HepG2 (cell line): Measurements from ENCODE around the gene ZNF511. TPM values are rescaled to one million over a fixed set of nuclear protein-coding genes. Genes with fewer than 3 reads are reported as not detected.

Experiments
- ATAC-seq: fragments of 200-7000 bp; cut with Tn5 transposase; 3 replicates; pipeline ENCODE4 v1.9.1; 2020; ENCODE audit warnings: mild to moderate bottlenecking, moderate library complexity
- BruUV-seq: library from RNA; stranded (reverse); fragments of 400-500 nt; replicated peaks from 2 replicates; lab custom pipeline; 2021; lab: Mats Ljungman, UMichigan
- CTCF ChIA-PET: fragments of 300-600 bp; formaldehyde crosslinking; extraction: SDS; loops from one replicate; lab custom pipeline; 2021; ENCODE audit warnings: low total read pairs, inconsistent platforms, low intra/inter-chr PET ratio; lab: Yijun Ruan, JAX
- POLR2A ChIA-PET: fragments of 350-600 bp; sonication (Branson Sonifier 250); formaldehyde crosslinking; loops from one replicate; lab custom pipeline; 2020; ENCODE audit warnings: antibody characterized with exemption, inconsistent platforms; lab: Yijun Ruan, JAX
- DNase-seq: peaks from one replicate; pipeline ENCODE4 v3.0.0-alpha.2; 2015; ENCODE audit warnings: low spot score
- FAIRE-seq: peaks from 3 replicates; lab custom pipeline; 2011; peaks lifted over from hg19 to GRCh38; lab: Jason Lieb, UNC
- H2AFZ ChIP-seq: one replicate; pipeline ENCODE4 v1.6.1; 2011; ENCODE audit warnings: low read length, inconsistent platforms
- H3K27ac ChIP-seq: fragments of 300-600 bp; 3 replicates; pipeline ENCODE4 v1.8.0; 2011; ENCODE audit warnings: mixed run types, mild to moderate bottlenecking, mixed read lengths, low read length, inconsistent platforms; ENCODE audit not compliant: insufficient read depth; ENCODE audit errors: extremely low read length
- H3K27me3 ChIP-seq, 2 experiments: fragments of 200-600 bp in 1 of 2; 2 replicates in 1 of 2; 3 replicates in 1 of 2; pipeline versions ENCODE4 v1.6.0 to v1.8.0; 2011; ENCODE audit warnings: low read length in 2 of 2, mild to moderate bottlenecking in 2 of 2, moderate library complexity in 2 of 2, inconsistent platforms in 1 of 2; ENCODE audit not compliant: insufficient read depth in 2 of 2, control insufficient read depth in 1 of 2
- H3K36me3 ChIP-seq, 2 experiments: fragments of 200-600 bp in 1 of 2; replicated peaks in 1 of 2; 2 replicates in 1 of 2; 3 replicates in 1 of 2; pipeline versions ENCODE4 v1.5.1 to v1.8.0; 2011; ENCODE audit warnings: low read length in 2 of 2, inconsistent platforms in 1 of 2; ENCODE audit not compliant: insufficient read depth in 2 of 2, control insufficient read depth in 1 of 2
- H3K4me1 ChIP-seq: 2 replicates; pipeline ENCODE4 v1.5.1; 2012; ENCODE audit warnings: low read length, inconsistent platforms; ENCODE audit not compliant: insufficient read depth
- H3K4me2 ChIP-seq: 2 replicates; pipeline ENCODE4 v1.6.0; 2011; ENCODE audit warnings: low read depth, low read length, inconsistent platforms
- H3K4me3 ChIP-seq, 3 experiments: fragments of 200-600 bp in 1 of 3; sonication (generic), shearing (Covaris generic) in 1 of 3; replicated peaks in 1 of 3; 2 replicates each; pipeline ENCODE4 v1.5.1; 2011 to 2016; ENCODE audit warnings: low read length in 3 of 3, inconsistent platforms in 2 of 3, low read depth in 2 of 3, mild to moderate bottlenecking in 2 of 3, control low read depth in 1 of 3, mixed read lengths in 1 of 3; ENCODE audit not compliant: insufficient read depth in 1 of 3
- H3K79me2 ChIP-seq: one replicate; pipeline ENCODE4 v1.6.1; 2011; ENCODE audit warnings: low read length, inconsistent platforms; ENCODE audit not compliant: insufficient read depth
- H3K9ac ChIP-seq: 2 replicates; pipeline ENCODE4 v1.6.0; 2011; ENCODE audit warnings: mild to moderate bottlenecking, low read depth, low read length, inconsistent platforms; ENCODE audit not compliant: insufficient read depth
- H3K9me3 ChIP-seq: 2 replicates; pipeline ENCODE4 v1.5.1; 2012; ENCODE audit warnings: mild to moderate bottlenecking, low read length
- H4K20me1 ChIP-seq: 2 replicates; pipeline ENCODE4 v1.6.0; 2011; ENCODE audit warnings: inconsistent platforms, mild to moderate bottlenecking, low read length, moderate library complexity; ENCODE audit not compliant: insufficient read depth
- BORCS8-MEF2B ChIP-seq: sonication (generic); formaldehyde crosslinking; IDR thresholded peaks from 2 replicates; pipeline ENCODE4 v1.8.0; 2022; ENCODE audit warnings: mild to moderate bottlenecking, missing genetic modification reagents
- EED ChIP-seq: sonication (generic); formaldehyde crosslinking; IDR thresholded peaks from 2 replicates; pipeline ENCODE4 v1.5.0; 2020; ENCODE audit warnings: mild to moderate bottlenecking, missing genetic modification reagents
- KLF9 ChIP-seq: IDR thresholded peaks from 2 replicates; pipeline ENCODE4 v1.6.1; 2016; ENCODE audit warnings: low read depth
- ZNF121 ChIP-seq: sonication (generic); formaldehyde crosslinking; IDR thresholded peaks from 2 replicates; pipeline ENCODE4 v1.5.0; 2020; ENCODE audit warnings: mild to moderate bottlenecking, missing genetic modification reagents
- ZNF224 ChIP-seq: sonication (generic); formaldehyde crosslinking; IDR thresholded peaks from 2 replicates; pipeline ENCODE4 v1.5.0; 2020; ENCODE audit warnings: mild to moderate bottlenecking, missing genetic modification reagents
- ZNF367 ChIP-seq: sonication (generic); formaldehyde crosslinking; IDR thresholded peaks from 2 replicates; pipeline ENCODE4 v1.4.0; 2020; ENCODE audit warnings: missing genetic modification reagents, borderline replicate concordance
- ZNF430 ChIP-seq: sonication (generic); formaldehyde crosslinking; IDR thresholded peaks from 2 replicates; pipeline ENCODE4 v1.9.0; 2021; ENCODE audit warnings: mild to moderate bottlenecking, missing genetic modification reagents
- ZNF777 ChIP-seq: sonication (generic); formaldehyde crosslinking; IDR thresholded peaks from 2 replicates; pipeline ENCODE4 v1.4.0; 2020; ENCODE audit warnings: missing genetic modification reagents
- ZNF792 ChIP-seq: IDR thresholded peaks from 2 replicates; pipeline ENCODE4 v1.6.1; 2016
- ZNF878 ChIP-seq: sonication (generic); formaldehyde crosslinking; IDR thresholded peaks from 2 replicates; pipeline ENCODE4 v1.8.1; 2023; ENCODE audit warnings: mild to moderate bottlenecking, missing genetic modification reagents, moderate library complexity
- WGBS: methylation state at CpG from one replicate; pipeline ENCODE4 v1.1.6; 2017; ENCODE audit warnings: low lambda C conversion rate; 5-methylcytosine and 5-hydroxymethylcytosine counted together
- in situ Hi-C: cut with HindIII; loops from 2 replicates; pipeline ENCODE4 v1.10.0; 2017; ENCODE audit warnings: low pct_unique_long_range_greater_than_20kb; ENCODE audit not compliant: extremely low pct_ligation_motif_present
- intact Hi-C: fragments of 100-400 bp; cut with micrococcal nuclease; formaldehyde crosslinking; loops from one replicate; pipeline ENCODE4 v1.10.0; 2022; ENCODE audit not compliant: unreplicated experiment
- polyA plus RNA-seq, 8 experiments: library from polyadenylated mRNA; depleted of rRNA in 3 of 8; stranded (reverse) in 7 of 8; unstranded in 1 of 8; fragments of >200 nt; fragmentation: Illumina TruSeq in 4 of 8; extraction: Trizol in 4 of 8; gene quantifications; 2 replicates each; pipeline versions ENCODE4 v1.2.1 to v1.2.3, GENCODE V29; 2011 to 2016; ENCODE audit warnings: low read depth in 4 of 8, missing spikeins in 1 of 8, mixed read lengths in 1 of 8; ENCODE audit not compliant: insufficient read depth in 1 of 8
- total RNA-seq, 5 experiments: library from RNA; depleted of rRNA; stranded (reverse); fragments of >200 nt; fragmentation: Illumina TruSeq; extraction: Trizol; gene quantifications; 2 replicates each; pipeline ENCODE4 v1.2.3, GENCODE V29; 2016; ENCODE audit warnings: low read depth in 1 of 5
- TF ChIP-seq, protein P1 (sequence below): sonication (generic); formaldehyde crosslinking; IDR thresholded peaks from 2 replicates; pipeline ENCODE4 v1.4.0; 2020; ENCODE audit warnings: low read depth, missing genetic modification reagents
- TF ChIP-seq, protein P2 (sequence below): sonication (generic); formaldehyde crosslinking; IDR thresholded peaks from 2 replicates; pipeline ENCODE4 v1.8.0; 2022; ENCODE audit warnings: missing genetic modification reagents, mild to moderate bottlenecking, borderline replicate concordance
- TF ChIP-seq, protein P3 (sequence below): sonication (generic); formaldehyde crosslinking; IDR thresholded peaks from 2 replicates; pipeline ENCODE4 v1.4.0; 2020; ENCODE audit warnings: missing genetic modification reagents

ZNF511 gene
- total and polyA plus RNA-seq, 2 of the 13 experiments (the other 11 are each of a cell fraction or from before 2014, with no cell fraction given), result 35.6 to 66.4 TPM

DNA sequence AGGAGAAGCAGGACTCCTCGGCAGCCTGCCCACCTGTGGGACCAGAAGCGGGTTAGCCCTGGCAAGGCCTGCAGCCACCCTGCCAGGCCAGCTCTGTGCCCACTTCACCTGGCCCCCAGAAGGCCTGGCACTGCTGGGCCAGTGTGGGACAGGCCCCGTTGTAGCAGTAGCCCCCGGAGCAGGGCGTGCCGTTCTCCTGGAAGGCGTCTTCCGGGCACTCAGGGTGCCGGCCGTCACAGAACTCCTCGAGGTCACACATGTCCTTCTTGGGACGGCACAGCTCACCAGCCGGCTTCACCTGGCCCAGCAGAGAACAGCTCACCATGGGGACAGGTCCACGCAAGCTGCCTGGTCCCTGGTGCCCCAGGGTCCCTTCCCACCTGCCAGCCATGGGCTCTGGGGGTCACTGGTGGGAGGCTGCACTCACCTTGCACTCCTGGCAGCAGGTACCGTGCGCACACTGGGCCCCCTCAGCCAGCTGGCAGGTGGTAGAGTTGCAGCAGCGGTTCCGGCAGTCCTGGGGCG lies 37.9 kb upstream of the ZNF511 start (continued):
- TF ChIP-seq, protein P1, sequence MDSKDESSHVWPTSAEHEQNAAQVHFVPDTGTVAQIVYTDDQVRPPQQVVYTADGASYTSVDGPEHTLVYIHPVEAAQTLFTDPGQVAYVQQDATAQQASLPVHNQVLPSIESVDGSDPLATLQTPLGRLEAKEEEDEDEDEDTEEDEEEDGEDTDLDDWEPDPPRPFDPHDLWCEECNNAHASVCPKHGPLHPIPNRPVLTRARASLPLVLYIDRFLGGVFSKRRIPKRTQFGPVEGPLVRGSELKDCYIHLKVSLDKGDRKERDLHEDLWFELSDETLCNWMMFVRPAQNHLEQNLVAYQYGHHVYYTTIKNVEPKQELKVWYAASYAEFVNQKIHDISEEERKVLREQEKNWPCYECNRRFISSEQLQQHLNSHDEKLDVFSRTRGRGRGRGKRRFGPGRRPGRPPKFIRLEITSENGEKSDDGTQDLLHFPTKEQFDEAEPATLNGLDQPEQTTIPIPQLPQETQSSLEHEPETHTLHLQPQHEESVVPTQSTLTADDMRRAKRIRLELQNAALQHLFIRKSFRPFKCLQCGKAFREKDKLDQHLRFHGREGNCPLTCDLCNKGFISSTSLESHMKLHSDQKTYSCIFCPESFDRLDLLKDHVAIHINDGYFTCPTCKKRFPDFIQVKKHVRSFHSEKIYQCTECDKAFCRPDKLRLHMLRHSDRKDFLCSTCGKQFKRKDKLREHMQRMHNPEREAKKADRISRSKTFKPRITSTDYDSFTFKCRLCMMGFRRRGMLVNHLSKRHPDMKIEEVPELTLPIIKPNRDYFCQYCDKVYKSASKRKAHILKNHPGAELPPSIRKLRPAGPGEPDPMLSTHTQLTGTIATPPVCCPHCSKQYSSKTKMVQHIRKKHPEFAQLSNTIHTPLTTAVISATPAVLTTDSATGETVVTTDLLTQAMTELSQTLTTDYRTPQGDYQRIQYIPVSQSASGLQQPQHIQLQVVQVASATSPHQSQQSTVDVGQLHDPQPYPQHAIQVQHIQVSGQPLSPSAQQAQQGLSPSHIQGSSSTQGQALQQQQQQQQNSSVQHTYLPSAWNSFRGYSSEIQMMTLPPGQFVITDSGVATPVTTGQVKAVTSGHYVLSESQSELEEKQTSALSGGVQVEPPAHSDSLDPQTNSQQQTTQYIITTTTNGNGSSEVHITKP (CRISPR knock-in tag), result no peak
- TF ChIP-seq, protein P2, sequence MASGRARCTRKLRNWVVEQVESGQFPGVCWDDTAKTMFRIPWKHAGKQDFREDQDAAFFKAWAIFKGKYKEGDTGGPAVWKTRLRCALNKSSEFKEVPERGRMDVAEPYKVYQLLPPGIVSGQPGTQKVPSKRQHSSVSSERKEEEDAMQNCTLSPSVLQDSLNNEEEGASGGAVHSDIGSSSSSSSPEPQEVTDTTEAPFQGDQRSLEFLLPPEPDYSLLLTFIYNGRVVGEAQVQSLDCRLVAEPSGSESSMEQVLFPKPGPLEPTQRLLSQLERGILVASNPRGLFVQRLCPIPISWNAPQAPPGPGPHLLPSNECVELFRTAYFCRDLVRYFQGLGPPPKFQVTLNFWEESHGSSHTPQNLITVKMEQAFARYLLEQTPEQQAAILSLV, result no peak
- no peak for TF ChIP-seq ZNF792 (CRISPR knock-in tag)
- TF ChIP-seq ZNF367 (CRISPR knock-in tag), result no peak
- TF ChIP-seq ZNF777 (CRISPR knock-in tag), result no peak
- TF ChIP-seq ZNF878 (CRISPR knock-in tag), result no peak

DNA sequence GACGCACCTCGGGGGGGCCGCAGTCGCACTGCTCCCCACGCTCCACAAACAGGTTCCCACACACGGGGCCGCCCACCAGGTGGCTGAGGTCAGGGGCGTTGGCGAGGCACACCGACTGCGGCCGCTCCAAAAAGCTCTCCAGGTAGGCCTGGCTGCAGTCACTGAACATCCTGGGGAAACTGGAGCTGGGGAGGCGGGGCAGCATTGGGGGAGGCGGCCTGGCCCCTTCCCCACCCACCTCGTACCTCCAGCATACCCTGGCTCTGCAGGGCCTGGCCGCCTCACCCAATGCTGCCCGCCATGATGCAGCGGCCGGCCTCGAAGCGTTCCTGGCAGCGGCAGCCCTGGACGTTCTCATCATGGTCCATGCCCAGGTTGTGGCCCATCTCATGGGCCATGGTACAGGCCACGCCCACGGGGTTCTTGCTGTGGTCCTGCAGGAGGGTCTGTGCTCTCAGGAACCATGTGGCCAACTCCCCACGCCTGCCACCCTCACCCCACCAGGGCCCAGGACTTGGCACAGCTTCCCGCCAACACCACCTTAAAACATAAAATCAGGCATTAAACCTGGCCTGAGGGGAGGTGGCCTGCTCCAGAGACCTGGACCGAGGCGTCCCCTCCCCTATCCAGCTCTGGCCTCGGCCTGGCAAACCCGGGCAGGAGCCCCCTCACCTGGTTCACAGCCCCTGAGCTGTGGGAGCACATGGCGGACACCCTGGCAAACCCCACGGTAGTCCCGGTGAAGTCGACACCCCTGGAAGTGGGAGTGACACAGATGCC lies 37.0 kb upstream of the ZNF511 start:
- H3K9ac ChIP-seq, result no peak overlapping the region
- TF ChIP-seq, protein P3, sequence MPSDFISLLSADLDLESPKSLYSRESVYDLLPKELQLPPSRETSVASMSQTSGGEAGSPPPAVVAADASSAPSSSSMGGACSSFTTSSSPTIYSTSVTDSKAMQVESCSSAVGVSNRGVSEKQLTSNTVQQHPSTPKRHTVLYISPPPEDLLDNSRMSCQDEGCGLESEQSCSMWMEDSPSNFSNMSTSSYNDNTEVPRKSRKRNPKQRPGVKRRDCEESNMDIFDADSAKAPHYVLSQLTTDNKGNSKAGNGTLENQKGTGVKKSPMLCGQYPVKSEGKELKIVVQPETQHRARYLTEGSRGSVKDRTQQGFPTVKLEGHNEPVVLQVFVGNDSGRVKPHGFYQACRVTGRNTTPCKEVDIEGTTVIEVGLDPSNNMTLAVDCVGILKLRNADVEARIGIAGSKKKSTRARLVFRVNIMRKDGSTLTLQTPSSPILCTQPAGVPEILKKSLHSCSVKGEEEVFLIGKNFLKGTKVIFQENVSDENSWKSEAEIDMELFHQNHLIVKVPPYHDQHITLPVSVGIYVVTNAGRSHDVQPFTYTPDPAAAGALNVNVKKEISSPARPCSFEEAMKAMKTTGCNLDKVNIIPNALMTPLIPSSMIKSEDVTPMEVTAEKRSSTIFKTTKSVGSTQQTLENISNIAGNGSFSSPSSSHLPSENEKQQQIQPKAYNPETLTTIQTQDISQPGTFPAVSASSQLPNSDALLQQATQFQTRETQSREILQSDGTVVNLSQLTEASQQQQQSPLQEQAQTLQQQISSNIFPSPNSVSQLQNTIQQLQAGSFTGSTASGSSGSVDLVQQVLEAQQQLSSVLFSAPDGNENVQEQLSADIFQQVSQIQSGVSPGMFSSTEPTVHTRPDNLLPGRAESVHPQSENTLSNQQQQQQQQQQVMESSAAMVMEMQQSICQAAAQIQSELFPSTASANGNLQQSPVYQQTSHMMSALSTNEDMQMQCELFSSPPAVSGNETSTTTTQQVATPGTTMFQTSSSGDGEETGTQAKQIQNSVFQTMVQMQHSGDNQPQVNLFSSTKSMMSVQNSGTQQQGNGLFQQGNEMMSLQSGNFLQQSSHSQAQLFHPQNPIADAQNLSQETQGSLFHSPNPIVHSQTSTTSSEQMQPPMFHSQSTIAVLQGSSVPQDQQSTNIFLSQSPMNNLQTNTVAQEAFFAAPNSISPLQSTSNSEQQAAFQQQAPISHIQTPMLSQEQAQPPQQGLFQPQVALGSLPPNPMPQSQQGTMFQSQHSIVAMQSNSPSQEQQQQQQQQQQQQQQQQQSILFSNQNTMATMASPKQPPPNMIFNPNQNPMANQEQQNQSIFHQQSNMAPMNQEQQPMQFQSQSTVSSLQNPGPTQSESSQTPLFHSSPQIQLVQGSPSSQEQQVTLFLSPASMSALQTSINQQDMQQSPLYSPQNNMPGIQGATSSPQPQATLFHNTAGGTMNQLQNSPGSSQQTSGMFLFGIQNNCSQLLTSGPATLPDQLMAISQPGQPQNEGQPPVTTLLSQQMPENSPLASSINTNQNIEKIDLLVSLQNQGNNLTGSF, result no peak
- TF ChIP-seq BORCS8-MEF2B (CRISPR knock-in tag) (no peak), ZNF224 (CRISPR knock-in tag) (no peak), ZNF121 (CRISPR knock-in tag) (no peak), ZNF430 (CRISPR knock-in tag) (no peak), EED (CRISPR knock-in tag) (no peak), KLF9 (no peak)

More for the DNA sequence above, 37.0 kb upstream of the ZNF511 start:
- no TSS peak for BruUV-seq
- no peak overlapping the region for H3K4me2 ChIP-seq
- in situ Hi-C loops, result no loop called here
- no peaks in the 10 kb centered on the region for H3K9me3 ChIP-seq
- no peak overlapping the region for H2AFZ ChIP-seq
- no peak overlapping the region for H3K27ac ChIP-seq
- H3K4me3 ChIP-seq, result no peak overlapping the region
- WGBS, result 42% methylated on average over 17 of the region's 35 CpGs
- intact Hi-C loops, result no loop called here
- ChIA-PET POLR2A (no interaction called here), CTCF (no interaction called here)
- no peaks in the 10 kb centered on the region for H3K36me3 ChIP-seq
- H4K20me1 ChIP-seq, result no peaks in the 10 kb centered on the region
- no peaks in the 10 kb centered on the region for H3K4me1 ChIP-seq
- peaks cover 0 to 22% of the 10 kb centered on the region in 2 experiments; a peak in 3 of 5 replicates for H3K27me3 ChIP-seq
- ATAC-seq, result no peak
- FAIRE-seq, result no peak
- DNase-seq, result no peak
- H3K79me2 ChIP-seq, result no peaks in the 10 kb centered on the region
